Vein endothelial cell (primary cell): ENCODE results near the gene SHC1. TPM values are rescaled to one million over a fixed set of nuclear protein-coding genes. Genes with fewer than 3 reads are reported as not detected.

Experiments used
- small RNA-seq: library from RNA; depleted of rRNA; stranded (forward); fragments of <200 nt; gene quantifications from one replicate; pipeline ENCODE3, GENCODE V24; 2012
- total RNA-seq: library from RNA; depleted of rRNA; stranded (reverse); fragments of >200 nt; gene quantifications from 2 replicates; pipeline ENCODE4 v1.2.3, GENCODE V29; 2012

SHC1 gene, protein sequence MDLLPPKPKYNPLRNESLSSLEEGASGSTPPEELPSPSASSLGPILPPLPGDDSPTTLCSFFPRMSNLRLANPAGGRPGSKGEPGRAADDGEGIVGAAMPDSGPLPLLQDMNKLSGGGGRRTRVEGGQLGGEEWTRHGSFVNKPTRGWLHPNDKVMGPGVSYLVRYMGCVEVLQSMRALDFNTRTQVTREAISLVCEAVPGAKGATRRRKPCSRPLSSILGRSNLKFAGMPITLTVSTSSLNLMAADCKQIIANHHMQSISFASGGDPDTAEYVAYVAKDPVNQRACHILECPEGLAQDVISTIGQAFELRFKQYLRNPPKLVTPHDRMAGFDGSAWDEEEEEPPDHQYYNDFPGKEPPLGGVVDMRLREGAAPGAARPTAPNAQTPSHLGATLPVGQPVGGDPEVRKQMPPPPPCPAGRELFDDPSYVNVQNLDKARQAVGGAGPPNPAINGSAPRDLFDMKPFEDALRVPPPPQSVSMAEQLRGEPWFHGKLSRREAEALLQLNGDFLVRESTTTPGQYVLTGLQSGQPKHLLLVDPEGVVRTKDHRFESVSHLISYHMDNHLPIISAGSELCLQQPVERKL
- 312 and 348 TPM in 2 replicates for total RNA-seq

GRCh38 chr1:154970631-154971340, at the start of gene SHC1:
Gene SHC1, minus strand, starts transcription at chr1:154970747. Its CDS starts 221 bp downstream, at chr1:154970526.

GRCh38 chr1:155002464-155003226, 32.1 kb upstream of the SHC1 start, which contains the start of gene ZBTB7B:
Gene ZBTB7B, plus strand, starts transcription at chr1:155002802. Its CDS starts 11,859 bp downstream, at chr1:155014661.

GRCh38 chr1:154993572-154994268, 23.2 kb upstream of the SHC1 start, which contains the start of gene LENEP:
Gene LENEP, plus strand, starts transcription at chr1:154993586. Its CDS starts 22 bp downstream, at chr1:154993608.

DNA sequence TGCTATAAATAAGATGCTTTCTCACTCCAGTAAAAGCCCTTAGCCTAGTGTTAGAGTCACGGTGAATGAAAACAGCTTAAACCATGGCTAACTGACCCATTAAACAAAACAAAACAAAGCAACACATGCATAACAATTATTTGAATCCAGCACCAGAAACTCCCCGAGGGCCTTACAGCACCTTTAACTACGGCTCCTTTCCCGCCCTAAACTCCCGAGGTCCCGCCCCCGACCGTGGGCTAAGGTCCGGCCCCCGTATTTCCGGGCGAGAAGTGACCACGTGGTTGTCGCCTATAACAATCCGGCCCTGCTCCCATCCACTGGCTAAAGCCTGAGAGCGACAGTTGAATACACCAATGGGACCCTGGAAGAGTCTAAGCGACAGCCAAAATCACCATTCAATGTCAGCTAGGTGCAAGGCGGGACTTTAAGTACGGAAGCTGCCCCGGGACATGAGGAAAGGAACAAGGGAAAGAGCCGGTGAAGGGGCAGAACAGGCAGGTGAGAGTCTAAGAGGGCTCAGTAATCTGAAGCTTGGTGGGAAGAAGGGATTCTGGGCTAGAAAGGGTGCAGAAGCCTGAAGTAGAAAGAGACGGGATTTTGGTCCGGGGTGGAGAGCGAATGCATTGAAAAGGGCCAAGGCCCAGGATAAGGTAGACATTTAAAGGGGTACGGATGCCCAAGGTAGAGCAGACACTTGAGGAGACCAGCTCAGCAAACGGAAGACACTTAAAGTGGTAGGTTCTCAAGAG, 12.5 kb upstream of the SHC1 start, which contains the start of gene FLAD1:
Gene FLAD1 (plus strand): TSS at position 448 of the 752 bp plus-strand sequence. CDS start 351 bp downstream, outside the sequence.

DNA sequence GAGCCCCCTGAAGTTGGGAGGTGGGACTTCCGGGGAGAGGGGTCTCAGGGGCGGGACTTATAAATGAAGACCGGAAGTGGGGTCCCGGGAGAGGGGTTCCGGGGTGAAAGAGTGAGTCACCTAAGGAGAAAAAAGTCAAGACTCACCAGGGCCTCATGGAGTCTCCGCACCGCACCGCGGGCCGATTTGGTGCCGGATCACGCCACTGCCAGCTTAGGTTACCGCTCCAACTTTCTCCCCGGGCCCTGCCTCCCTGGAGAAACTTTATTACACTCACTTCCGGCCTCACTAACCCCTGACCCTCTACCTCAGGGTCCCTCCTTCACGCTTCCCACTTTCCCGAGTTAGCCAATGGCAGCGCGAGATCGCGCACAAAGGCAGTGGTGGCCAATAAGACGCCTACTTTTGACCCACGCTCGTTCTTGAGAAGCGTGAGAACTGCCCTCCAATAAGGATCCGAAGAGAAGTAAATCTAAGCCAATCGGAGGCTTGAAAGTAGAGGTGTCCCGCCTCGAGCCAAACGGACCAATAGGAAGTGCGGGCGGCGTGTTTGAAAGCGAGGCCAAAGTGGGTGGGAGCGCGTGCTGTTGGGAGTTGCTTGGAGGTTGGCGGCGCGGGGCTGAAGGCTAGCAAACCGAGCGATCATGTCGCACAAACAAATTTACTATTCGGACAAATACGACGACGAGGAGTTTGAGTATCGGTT, 3.7 kb upstream of the SHC1 start, which contains the start of gene CKS1B:
Gene CKS1B (plus strand): TSS at position 580 of the 706 bp plus-strand sequence. CDS start 65 bp downstream, at position 645.

DNA sequence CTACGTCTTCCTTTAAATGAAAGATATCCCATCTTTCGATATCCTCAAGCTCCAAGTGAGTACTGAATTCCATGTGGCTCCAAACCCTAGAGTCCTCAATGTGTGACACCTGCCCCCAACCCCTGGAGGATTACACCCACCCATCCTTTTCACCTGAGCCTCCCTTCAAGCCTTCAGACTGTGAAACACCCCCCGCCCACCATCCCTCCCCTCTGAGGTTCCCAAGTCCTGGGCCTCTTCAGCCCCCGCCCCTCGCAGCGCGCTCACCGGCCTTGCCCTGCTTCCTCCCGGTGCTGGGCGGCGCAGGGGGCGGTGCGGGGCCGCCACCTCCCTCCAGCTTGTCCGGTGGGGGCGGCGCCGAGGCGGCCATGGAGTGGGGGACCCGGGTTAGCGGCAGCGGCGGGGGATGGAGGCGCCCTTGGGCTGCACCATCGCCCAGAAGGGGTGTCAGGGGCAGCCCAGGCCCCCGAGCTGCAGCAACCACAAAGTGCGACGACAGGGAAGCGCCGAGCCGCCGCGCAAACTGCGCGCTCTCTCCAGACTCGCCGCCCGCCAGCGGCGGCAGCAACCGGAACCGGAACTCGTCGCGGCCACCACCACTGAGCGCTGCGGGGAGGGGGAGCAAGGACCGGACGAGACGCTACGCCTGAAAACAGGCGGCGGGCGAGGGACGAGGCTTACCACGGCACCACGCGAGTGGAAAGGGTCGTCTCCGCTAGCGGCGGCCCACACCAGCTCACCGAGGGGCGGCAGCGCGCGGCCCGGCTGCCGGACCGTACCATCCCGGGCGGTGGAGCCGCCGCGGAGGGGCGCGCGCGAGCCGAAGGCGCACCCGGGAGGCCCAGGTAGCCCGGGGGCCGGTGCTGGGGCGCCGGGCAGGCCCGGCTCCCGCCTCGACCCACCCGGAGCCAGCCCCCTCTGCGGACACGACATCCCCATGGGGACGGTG, 9.1 kb downstream of the SHC1 start, which contains the start of gene PYGO2:
Gene PYGO2 (minus strand): TSS at position 576 of the 949 bp plus-strand sequence. CDS start 206 bp downstream, at position 370.

DNA sequence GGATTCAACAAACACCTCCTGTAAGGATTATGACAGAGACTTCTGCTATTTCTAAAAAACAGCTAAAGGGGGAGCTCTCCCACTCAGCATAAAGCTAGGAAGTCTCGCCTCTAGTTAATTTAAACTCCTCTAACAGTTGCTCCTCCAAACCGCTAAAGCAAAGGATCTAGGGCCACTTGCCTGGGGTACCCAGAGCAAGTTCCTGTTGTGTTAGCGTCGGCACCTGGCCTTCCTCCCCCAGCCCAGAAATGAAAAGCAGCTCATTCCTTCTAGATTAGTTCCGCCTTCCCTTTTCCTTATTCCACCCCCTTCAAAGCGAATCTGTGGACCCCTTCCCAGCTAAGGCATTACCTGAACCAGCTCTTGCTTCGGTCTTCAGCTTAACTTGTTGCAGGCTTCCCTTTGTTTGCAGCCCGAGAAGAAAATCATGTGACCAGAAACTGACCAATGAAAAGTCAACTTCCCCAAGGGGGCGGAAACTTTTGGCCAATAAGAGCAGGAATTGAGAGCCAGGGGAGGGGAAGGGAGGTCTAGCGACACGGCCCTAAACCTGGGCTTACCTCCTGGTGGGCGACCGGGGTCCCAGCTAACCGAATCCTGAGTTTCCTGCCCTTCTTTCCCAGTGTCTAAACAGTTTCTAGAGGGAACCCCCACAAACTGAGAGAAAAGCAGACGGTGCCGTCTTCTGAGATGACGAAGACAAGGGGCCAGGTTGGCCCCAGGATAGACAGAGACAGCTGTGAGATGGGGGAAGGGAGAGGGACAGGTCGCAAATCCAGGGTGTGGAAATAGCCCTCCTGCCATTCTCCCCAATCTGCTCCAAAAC, 14.6 kb downstream of the SHC1 start, which contains the start of gene PBXIP1:
Gene PBXIP1 (minus strand): TSS at position 382 of the 826 bp plus-strand sequence. CDS start 2,378 bp downstream, outside the sequence.

GRCh38 chr1:154936555-154937084, 33.9 kb downstream of the SHC1 start, which contains the start of gene PMVK:
Gene PMVK, minus strand, starts transcription at chr1:154936719. Its CDS starts 34 bp downstream, at chr1:154936685.

Small RNAs within 50 kb of the gene (small RNA-seq; reads per million reads assigned to genes)
- gene MIR4258, result not detected
- not detected for gene RF00017

Other genes with a start within 250 kb of the SHC1 start
- gene KCNN3, start 100.5 kb downstream of the SHC1 start, total RNA-seq, result 1.2 and 2.3 TPM in 2 replicates
- 5.8 and 6.5 TPM in 2 replicates for gene PMVK, start 34.0 kb downstream of the SHC1 start, total RNA-seq
- gene PBXIP1, start 14.6 kb downstream of the SHC1 start, total RNA-seq, result 59.8 and 75.1 TPM in 2 replicates
- 12.0 and 12.7 TPM in 2 replicates for gene PYGO2, start 9.0 kb downstream of the SHC1 start, total RNA-seq
- 52.3 and 69.7 TPM in 2 replicates for gene CKS1B, start 3.9 kb upstream of the SHC1 start, total RNA-seq
- 32.7 and 35.1 TPM in 2 replicates for gene FLAD1, start 12.6 kb upstream of the SHC1 start, total RNA-seq
- 0.67 and 1.3 TPM in 2 replicates for gene LENEP, start 22.8 kb upstream of the SHC1 start, total RNA-seq
- gene ZBTB7B, start 32.1 kb upstream of the SHC1 start, total RNA-seq, result 15.4 and 16.8 TPM in 2 replicates
- not detected in 2 replicates for gene DCST2, start 63.0 kb upstream of the SHC1 start, total RNA-seq
- gene DCST1, start 63.1 kb upstream of the SHC1 start, total RNA-seq, result not detected in 2 replicates
- gene ADAM15, start 80.6 kb upstream of the SHC1 start, total RNA-seq, result 508 and 513 TPM in 2 replicates
- gene EFNA4, start 93.0 kb upstream of the SHC1 start, total RNA-seq, result 11.7 and 12.7 TPM in 2 replicates
- gene EFNA3, start 108.1 kb upstream of the SHC1 start, total RNA-seq, result 1.6 and 3.6 TPM in 2 replicates
- gene EFNA1, start 157.1 kb upstream of the SHC1 start, total RNA-seq, result 84.4 and 125 TPM in 2 replicates
- 28.1 and 31.6 TPM in 2 replicates for gene SLC50A1, start 165.1 kb upstream of the SHC1 start, total RNA-seq
- 42.5 and 53.3 TPM in 2 replicates for gene DPM3, start 169.8 kb upstream of the SHC1 start, total RNA-seq
- 81.0 and 141 TPM in 2 replicates for gene KRTCAP2, start 202.6 kb upstream of the SHC1 start, total RNA-seq
- 6.9 and 12.0 TPM in 2 replicates for gene TRIM46, start 203.1 kb upstream of the SHC1 start, total RNA-seq
- gene THBS3, start 237.2 kb upstream of the SHC1 start, total RNA-seq, result 15.8 and 16.7 TPM in 2 replicates
- gene MTX1, start 237.9 kb upstream of the SHC1 start, total RNA-seq, result 42.1 and 44.7 TPM in 2 replicates